DND-41 (cell line): Measurements from ENCODE around the gene RAB20.

Experiments
- ATAC-seq: fragments of 200-7000 bp; cut with Tn5 transposase; 3 replicates; pipeline ENCODE4 v1.9.1; 2021; ENCODE audit warnings: low read depth; ENCODE audit not compliant: insufficient read depth
- DNase-seq: peaks from one replicate; pipeline ENCODE4 v3.0.0-alpha.2; 2020
- H2AFZ ChIP-seq: 2 replicates; pipeline ENCODE4 v1.6.0; 2012; ENCODE audit warnings: low read depth, low read length
- H3K27ac ChIP-seq: 2 replicates; pipeline ENCODE4 v1.5.1; 2012; ENCODE audit warnings: low read length, inconsistent platforms
- H3K27me3 ChIP-seq: fragments of 200-600 bp; sonication (generic); 2 replicates; pipeline ENCODE4 v1.6.0; 2012; ENCODE audit warnings: low read length, mild to moderate bottlenecking, inconsistent platforms; ENCODE audit not compliant: insufficient read depth, poor library complexity
- H3K36me3 ChIP-seq: 2 replicates; pipeline ENCODE4 v1.5.1; 2012; ENCODE audit warnings: low read length, inconsistent platforms; ENCODE audit not compliant: insufficient read depth
- H3K4me1 ChIP-seq: 2 replicates; pipeline ENCODE4 v1.5.1; 2012; ENCODE audit warnings: mild to moderate bottlenecking, low read length; ENCODE audit not compliant: insufficient read depth
- H3K4me2 ChIP-seq: 2 replicates; pipeline ENCODE4 v1.6.0; 2012; ENCODE audit warnings: mild to moderate bottlenecking, moderate library complexity, low read length, inconsistent platforms; ENCODE audit not compliant: insufficient read depth
- H3K4me3 ChIP-seq, 2 experiments: fragments of 200-600 bp in 1 of 2; shearing (Covaris generic) in 1 of 2; 2 replicates each; pipeline ENCODE4 v1.5.1; 2012 to 2016; ENCODE audit warnings: inconsistent platforms in 2 of 2, low read length in 2 of 2, mild to moderate bottlenecking in 2 of 2, low read depth in 1 of 2, moderate library complexity in 1 of 2
- H3K79me2 ChIP-seq: 2 replicates; pipeline ENCODE4 v1.6.0; 2012; ENCODE audit warnings: low read length, inconsistent platforms; ENCODE audit not compliant: insufficient read depth
- H3K9ac ChIP-seq: 2 replicates; pipeline ENCODE4 v1.6.0; 2012; ENCODE audit warnings: low read depth, mild to moderate bottlenecking, inconsistent platforms, low read length, moderate library complexity
- H3K9me3 ChIP-seq: 2 replicates; pipeline ENCODE4 v1.5.1; 2012; ENCODE audit warnings: low read length, moderate library complexity, mild to moderate bottlenecking, inconsistent platforms; ENCODE audit not compliant: insufficient read depth, severe bottlenecking
- H4K20me1 ChIP-seq: 2 replicates; pipeline ENCODE4 v1.6.0; 2012; ENCODE audit warnings: low read length; ENCODE audit not compliant: insufficient read depth
- EZH2 ChIP-seq: IDR thresholded peaks from 3 replicates; pipeline ENCODE4 v1.6.1; 2012; ENCODE audit warnings: borderline replicate concordance, low read depth, mild to moderate bottlenecking, moderate library complexity, low read length, inconsistent platforms; ENCODE audit not compliant: severe bottlenecking
- TF ChIP-seq, protein P1 (sequence below): IDR thresholded peaks from 2 replicates; pipeline ENCODE4 v1.5.1; 2012; ENCODE audit warnings: borderline replicate concordance, low read length, moderate library complexity, mild to moderate bottlenecking; ENCODE audit not compliant: poor library complexity, severe bottlenecking; ENCODE audit errors: extremely low read depth

The RAB20 gene

DNA sequence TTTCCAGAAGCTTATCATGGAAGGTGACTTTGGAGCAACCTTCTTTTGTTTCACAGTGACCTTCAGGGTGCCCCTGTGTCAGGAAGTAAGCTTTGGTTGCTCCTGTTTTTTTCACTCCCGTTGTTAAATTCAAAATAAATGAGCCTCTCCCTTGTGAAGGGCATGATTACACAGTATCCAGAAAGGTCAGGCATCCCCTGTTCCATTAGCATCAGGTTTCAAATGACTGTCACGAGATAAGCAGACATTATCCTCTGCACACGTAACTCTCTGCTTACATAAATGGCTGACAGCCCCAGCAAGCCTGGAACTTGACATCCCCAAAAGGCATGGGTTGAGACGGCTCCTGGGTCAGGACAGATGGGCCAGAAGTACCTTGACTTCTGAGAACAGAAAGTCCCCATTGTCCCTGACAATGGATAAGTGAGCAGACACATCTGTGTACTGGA, 52.0 kb downstream of the RAB20 start:
- Histone ChIP-seq H3K27me3 (no peaks in the 10 kb centered on the region), H3K79me2 (no peaks in the 10 kb centered on the region), H4K20me1 (no peaks in the 10 kb centered on the region), H3K36me3 (no peaks in the 10 kb centered on the region), H3K9me3 (no peaks in the 10 kb centered on the region), H3K4me2 (no peak overlapping the region), H2AFZ (no peak overlapping the region), H3K9ac (no peak overlapping the region), H3K27ac (no peak overlapping the region), H3K4me1 (no peaks in the 10 kb centered on the region), H3K4me3 (no peak overlapping the region)
- no peak for ATAC-seq
- no peak for TF ChIP-seq EZH2
- no peak for DNase-seq

DNA sequence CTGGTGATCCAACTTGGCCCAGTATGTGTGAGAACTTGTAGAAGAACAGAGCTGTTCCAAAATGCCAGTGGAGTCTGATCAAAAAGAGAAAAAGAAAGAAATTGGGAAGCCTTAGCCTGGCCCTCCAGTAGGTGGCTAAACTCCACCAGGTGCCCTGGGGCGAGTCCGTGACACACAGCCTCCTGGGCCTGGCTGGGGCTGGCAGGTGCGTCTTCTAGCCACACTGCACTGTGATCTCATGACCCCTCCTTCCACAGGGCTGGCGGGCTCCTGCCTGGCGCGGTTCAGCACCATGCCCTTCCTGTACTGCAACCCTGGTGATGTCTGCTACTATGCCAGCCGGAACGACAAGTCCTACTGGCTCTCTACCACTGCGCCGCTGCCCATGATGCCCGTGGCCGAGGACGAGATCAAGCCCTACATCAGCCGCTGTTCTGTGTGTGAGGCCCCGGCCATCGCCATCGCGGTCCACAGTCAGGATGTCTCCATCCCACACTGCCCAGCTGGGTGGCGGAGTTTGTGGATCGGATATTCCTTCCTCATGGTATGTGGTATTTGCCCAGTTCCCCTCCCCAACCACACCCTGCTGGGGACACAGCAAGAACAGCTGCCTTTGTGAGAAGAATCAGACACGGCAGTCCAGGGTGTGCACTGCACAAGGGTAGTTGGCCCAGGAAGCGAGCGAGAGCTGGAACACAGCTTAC, 53.7 kb downstream of the RAB20 start:
- ATAC-seq (no peak), DNase-seq (no peak)
- Histone ChIP-seq H3K27me3 (no peaks in the 10 kb centered on the region), H3K4me2 (no peak overlapping the region), H3K79me2 (no peaks in the 10 kb centered on the region), H3K27ac (no peak overlapping the region), H3K4me3 (no peak overlapping the region), H2AFZ (no peak overlapping the region), H3K4me1 (no peaks in the 10 kb centered on the region), H3K9ac (no peak overlapping the region), H3K9me3 (no peaks in the 10 kb centered on the region), H3K36me3 (no peaks in the 10 kb centered on the region), H4K20me1 (no peaks in the 10 kb centered on the region)
- TF ChIP-seq, protein P1, sequence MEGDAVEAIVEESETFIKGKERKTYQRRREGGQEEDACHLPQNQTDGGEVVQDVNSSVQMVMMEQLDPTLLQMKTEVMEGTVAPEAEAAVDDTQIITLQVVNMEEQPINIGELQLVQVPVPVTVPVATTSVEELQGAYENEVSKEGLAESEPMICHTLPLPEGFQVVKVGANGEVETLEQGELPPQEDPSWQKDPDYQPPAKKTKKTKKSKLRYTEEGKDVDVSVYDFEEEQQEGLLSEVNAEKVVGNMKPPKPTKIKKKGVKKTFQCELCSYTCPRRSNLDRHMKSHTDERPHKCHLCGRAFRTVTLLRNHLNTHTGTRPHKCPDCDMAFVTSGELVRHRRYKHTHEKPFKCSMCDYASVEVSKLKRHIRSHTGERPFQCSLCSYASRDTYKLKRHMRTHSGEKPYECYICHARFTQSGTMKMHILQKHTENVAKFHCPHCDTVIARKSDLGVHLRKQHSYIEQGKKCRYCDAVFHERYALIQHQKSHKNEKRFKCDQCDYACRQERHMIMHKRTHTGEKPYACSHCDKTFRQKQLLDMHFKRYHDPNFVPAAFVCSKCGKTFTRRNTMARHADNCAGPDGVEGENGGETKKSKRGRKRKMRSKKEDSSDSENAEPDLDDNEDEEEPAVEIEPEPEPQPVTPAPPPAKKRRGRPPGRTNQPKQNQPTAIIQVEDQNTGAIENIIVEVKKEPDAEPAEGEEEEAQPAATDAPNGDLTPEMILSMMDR, result no peak
- TF ChIP-seq EZH2, result no peak

DNA sequence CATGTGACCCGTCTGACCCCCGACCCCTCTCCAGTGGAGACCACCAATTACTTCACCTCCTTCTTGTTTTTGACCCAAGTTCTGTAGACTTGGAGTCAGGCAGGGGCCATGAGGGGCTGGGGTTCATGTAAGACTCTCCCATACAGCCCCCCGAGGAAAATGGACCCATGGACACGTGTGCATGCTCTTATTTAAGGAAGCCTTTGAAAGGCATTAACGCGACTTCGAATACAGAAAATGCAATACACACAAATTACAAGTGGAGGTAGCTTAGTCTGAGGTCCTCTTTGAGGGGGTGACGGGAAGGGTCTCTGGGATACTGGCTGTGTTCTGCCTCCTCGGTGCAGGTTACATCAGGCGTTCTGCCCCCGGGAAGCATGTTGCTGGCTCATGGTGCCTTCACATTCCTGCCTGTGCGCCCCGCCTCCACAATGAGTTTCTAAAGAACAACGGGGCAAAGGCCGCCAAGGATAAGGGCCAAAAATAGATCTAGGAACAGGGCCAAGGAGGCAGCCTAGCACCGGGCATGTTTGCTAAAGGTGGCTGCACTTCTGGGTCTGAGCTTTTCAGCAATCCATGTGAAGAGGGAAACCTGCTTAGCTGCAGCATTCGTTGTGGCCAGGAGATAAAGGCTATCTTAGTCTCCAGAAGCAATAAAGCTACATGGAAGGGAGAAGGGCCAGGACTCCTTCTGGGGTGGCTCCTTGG, 54.5 kb downstream of the RAB20 start:
- no peak for ATAC-seq
- no peak overlapping the region for H3K4me2 ChIP-seq
- no peaks in the 10 kb centered on the region for H3K36me3 ChIP-seq

More for the DNA sequence above, 54.5 kb downstream of the RAB20 start:
- no peak overlapping the region for H3K9ac ChIP-seq
- H3K4me3 ChIP-seq, result no peak overlapping the region
- peaks cover under 1% of the 10 kb centered on the region for H3K27me3 ChIP-seq
- no peaks in the 10 kb centered on the region for H3K4me1 ChIP-seq
- TF ChIP-seq, protein P1, result no peak
- TF ChIP-seq EZH2, result no peak
- H4K20me1 ChIP-seq, result no peaks in the 10 kb centered on the region
- no peaks in the 10 kb centered on the region for H3K79me2 ChIP-seq
- no peak overlapping the region for H2AFZ ChIP-seq
- H3K27ac ChIP-seq, result no peak overlapping the region
- no peak for DNase-seq
- no peaks in the 10 kb centered on the region for H3K9me3 ChIP-seq
